NCI-H2029 (cell line): ENCODE results near the gene C3AR1.
"Not testable (repeated sequence)": the region's sequence is repeated elsewhere in the genome, so short reads cannot be mapped to it uniquely, and the experiment has no call there.

ENCODE experiments used
- DNase-seq: peaks from one replicate; lab custom pipeline; 2025; lab: John Stamatoyannopoulos, UW

Gene C3AR1

DNA sequence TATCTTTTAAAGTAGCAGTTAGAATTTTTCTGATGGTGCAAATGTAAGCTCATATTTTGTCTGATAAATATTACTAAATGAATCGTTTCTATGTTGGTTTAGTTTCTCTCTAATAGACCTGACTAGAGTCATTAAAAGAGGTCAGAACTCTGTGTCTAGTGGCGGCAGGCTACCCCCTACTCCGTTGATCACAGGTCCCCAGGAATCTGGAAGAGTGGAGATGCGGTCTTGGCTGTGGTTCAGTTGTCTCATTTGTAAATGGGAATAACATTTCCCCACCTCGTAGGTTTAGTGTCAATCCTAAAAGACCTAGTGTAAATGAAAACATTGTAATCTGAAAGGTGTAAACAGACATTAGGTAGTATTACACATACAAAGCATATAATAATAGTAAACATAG lies 38.3 kb downstream of the C3AR1 start:
- no peak for DNase-seq

- peak; percentile 95 for DNase-seq
Measured at GRCh38 chr12:8026291-8026900, 39.8 kb downstream of the C3AR1 start.

DNA sequence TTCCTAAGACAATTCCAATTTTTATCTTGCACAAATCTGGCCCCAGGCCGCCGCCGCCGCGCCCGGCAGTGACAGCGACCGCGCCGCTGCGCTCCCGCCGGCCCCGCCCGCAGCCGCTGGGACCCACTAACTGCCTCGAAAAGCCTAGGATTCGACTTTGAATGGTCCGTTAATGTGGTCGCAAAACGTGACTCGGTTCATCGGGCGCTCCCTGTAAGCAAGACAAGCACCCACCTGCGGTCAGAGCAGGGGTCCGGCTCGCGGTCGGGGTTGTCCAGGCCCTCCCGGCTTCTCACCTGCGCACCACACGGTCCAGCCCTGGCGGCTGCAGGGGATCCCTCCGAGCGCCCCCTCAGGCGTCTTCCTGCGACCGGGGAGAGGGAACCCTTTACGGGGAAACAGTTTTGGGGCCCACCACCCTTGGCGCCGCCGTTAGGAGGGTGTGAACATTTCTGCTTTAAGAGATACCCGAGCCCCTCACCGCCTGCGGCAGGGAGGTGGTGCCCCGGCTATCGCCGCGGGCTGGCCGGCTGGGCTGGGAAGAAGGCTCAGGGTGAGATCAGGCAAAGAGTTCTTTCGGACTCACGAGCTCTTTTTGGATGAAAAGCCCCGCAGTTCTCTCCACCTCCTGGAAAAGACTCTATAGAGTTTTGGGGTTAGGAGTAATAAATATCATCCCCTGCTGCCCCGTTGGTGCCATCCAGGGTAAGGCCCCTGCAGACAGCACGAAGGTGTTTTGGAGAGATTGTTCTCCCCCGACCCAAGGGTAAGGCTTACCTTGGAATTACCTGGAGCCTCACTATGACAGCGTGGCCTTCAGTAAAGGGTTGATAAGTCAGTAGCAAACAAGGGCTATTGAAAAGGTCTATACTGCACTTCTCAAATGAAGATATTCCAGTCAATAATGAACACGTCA lies 47.2 kb downstream of the C3AR1 start:
- DNase-seq = no peak

- not testable (repeated sequence) for DNase-seq
Measured at GRCh38 chr12:8018213-8018612, 47.9 kb downstream of the C3AR1 start.

DNA sequence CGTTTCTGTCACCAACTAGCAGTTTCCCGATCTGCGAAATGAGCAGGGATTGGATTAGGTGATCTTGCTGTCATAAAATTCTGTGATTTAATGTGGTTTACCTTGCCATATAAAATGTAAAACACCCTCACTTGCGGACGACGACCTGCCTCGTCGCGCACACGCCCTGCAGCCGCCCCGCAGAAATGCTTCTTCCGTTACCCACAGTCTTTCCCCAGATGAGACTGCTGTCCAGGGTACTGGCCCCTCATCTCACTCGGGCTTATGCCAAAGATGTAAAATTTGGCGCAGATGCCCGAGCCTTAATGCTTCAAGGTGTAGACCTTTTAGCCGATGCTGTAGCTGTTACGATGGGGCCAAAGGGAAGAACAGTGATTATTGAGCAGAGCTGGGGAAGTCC lies 51.3 kb downstream of the C3AR1 start:
- no peak for DNase-seq

DNA sequence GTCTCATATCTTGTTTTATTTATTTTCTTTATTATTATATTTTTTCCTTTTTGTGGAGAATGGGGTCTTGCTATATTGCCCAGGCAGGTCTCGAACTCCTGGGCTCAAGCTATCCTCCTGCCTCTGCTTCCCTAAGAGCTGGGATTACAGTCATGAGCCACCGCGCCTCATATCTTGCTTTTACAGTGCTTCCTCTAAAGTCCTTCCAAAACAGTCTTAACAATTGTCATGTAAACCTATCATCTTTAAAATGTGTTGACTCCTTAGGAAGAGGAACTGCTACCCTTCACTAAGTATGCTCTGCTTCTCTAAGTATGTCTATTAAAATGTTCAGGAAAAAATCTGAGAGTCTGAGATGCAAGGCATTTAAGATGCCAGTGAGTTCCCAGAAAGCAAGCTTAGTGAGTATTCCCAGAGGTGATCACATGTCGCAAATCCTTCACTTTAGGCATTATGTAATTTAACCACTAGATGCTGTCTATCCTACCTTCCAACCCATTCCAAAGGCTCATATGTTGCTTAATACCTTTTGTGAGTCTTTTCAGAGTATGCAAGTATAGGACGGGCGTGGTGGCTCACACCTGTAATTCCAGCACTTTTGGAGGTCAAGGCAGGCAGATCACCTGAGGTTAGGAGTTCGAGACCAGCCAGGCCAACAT lies 53.4 kb downstream of the C3AR1 start:
- no peak for DNase-seq

DNA sequence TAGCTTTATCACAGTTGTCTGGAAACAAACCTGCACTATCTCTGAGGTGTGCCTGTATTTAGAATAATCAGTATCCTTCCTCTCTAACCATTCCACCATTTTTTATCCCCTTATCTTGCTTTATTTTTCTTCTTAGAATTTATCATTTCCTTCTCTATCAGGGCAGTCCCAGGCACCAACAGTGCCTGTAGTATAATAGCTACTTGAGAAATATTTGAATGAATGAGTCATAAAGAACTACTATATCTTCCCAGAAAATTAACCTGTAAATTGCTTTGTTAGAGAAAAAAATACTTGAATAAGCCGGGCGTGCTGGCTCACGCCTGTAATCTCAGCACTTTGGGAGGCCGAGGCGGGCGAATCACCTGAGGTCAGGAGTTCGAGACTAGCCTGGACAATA lies 54.8 kb downstream of the C3AR1 start:
- no peak for DNase-seq
